Keratinocyte (primary cell): ENCODE data around the gene SLC39A9.

Experiments used
- CTCF ChIP-seq, 3 experiments: IDR thresholded peaks in 1 of 3; conservative IDR thresholded peaks in 1 of 3; optimal IDR thresholded peaks in 1 of 3; 2 replicates in 2 of 3; 3 replicates in 1 of 3; pipeline versions ENCODE3 to v1.5.1; 2011; ENCODE audit warnings: low read length in 3 of 3, mild to moderate bottlenecking in 3 of 3, moderate library complexity in 2 of 3, control low read depth in 1 of 3, inconsistent platforms in 1 of 3; ENCODE audit not compliant: insufficient read depth in 2 of 3; ENCODE audit errors: extremely low read depth in 1 of 3
- EZH2 ChIP-seq: IDR thresholded peaks from one replicate; pipeline ENCODE4 v1.6.1; 2012; ENCODE audit warnings: inconsistent platforms, mild to moderate bottlenecking, low read length, moderate library complexity

- TF ChIP-seq CTCF (optimal IDR thresholded peaks at IDR 0.05 in 1 of 3, IDR thresholded peaks at IDR 0.05 in 1 of 3, conservative IDR thresholded peaks at IDR 0.05 in 1 of 3; ENCODE audit: extremely low read depth in 1 of 3, insufficient read depth in 2 of 3, low read length in 3 of 3) = no peak
- no peak for TF ChIP-seq EZH2
Measured at GRCh38 chr14:69504775-69505174, 106.3 kb downstream of the SLC39A9 start.
